H9 (cell line): Measurements from ENCODE around the gene PLA2R1. TPM values are rescaled to one million over a fixed set of nuclear protein-coding genes. Genes with fewer than 3 reads are reported as not detected.

Experiments used
- DNase-seq: peaks from one replicate; pipeline ENCODE4 v3.0.0-alpha.2; 2017
- H2AFZ ChIP-seq: one replicate; pipeline ENCODE4 v1.6.1; 2013; ENCODE audit warnings: mild to moderate bottlenecking, low read length, control low read depth, moderate library complexity
- H2AK5ac ChIP-seq: 2 replicates; pipeline ENCODE4 v1.6.1; 2013; ENCODE audit warnings: low read length, control low read depth, mixed read lengths; ENCODE audit not compliant: insufficient read length
- H2BK120ac ChIP-seq: one replicate; pipeline ENCODE4 v1.6.1; 2013; ENCODE audit warnings: low read depth, mild to moderate bottlenecking, low read length, control low read depth, inconsistent platforms; ENCODE audit not compliant: poor library complexity, severe bottlenecking
- H2BK12ac ChIP-seq: 2 replicates; pipeline ENCODE4 v1.6.1; 2013; ENCODE audit warnings: low read length, control low read depth, mixed read lengths, low read depth; ENCODE audit not compliant: insufficient read length
- H2BK15ac ChIP-seq: 2 replicates; pipeline ENCODE4 v1.6.1; 2013; ENCODE audit warnings: low read depth, low read length, control low read depth
- H2BK20ac ChIP-seq: one replicate; pipeline ENCODE4 v1.6.1; 2013; ENCODE audit warnings: low read depth, mild to moderate bottlenecking, low read length, control low read depth, inconsistent platforms; ENCODE audit not compliant: poor library complexity, severe bottlenecking
- H2BK5ac ChIP-seq: 2 replicates; pipeline ENCODE4 v1.6.1; 2013; ENCODE audit warnings: low read length, control low read depth, mixed read lengths; ENCODE audit not compliant: insufficient read length
- H3K14ac ChIP-seq: 2 replicates; pipeline ENCODE4 v1.6.1; 2013; ENCODE audit warnings: low read length, control low read depth; ENCODE audit not compliant: insufficient read depth
- H3K18ac ChIP-seq: 2 replicates; pipeline ENCODE4 v1.6.1; 2013; ENCODE audit warnings: low read depth, mild to moderate bottlenecking, mixed read lengths, low read length, control low read depth; ENCODE audit not compliant: insufficient read length
- H3K23ac ChIP-seq: 2 replicates; pipeline ENCODE4 v1.6.1; 2013; ENCODE audit warnings: low read length, control low read depth, mixed read lengths, low read depth; ENCODE audit not compliant: insufficient read length
- H3K23me2 ChIP-seq: 2 replicates; pipeline ENCODE4 v1.6.1; 2013; ENCODE audit warnings: low read depth, mild to moderate bottlenecking, mixed read lengths, low read length, control low read depth; ENCODE audit not compliant: insufficient read length, poor library complexity, severe bottlenecking
- H3K27ac ChIP-seq: 2 replicates; pipeline ENCODE4 v1.5.1; 2013; ENCODE audit warnings: low read length, control low read depth, mixed read lengths, low read depth; ENCODE audit not compliant: insufficient read length
- H3K27me3 ChIP-seq: 2 replicates; pipeline ENCODE4 v1.6.1; 2013; ENCODE audit warnings: low read length, control low read depth, inconsistent platforms; ENCODE audit not compliant: insufficient read depth
- H3K4ac ChIP-seq: 2 replicates; pipeline ENCODE4 v1.6.1; 2013; ENCODE audit warnings: low read depth, mild to moderate bottlenecking, control low read depth, inconsistent platforms, low read length, moderate library complexity
- H3K4me1 ChIP-seq: 2 replicates; pipeline ENCODE4 v1.6.1; 2013; ENCODE audit warnings: low read length, control low read depth, inconsistent platforms; ENCODE audit not compliant: insufficient read depth
- H3K4me2 ChIP-seq: 2 replicates; pipeline ENCODE4 v1.6.1; 2013; ENCODE audit warnings: low read length, control low read depth, mixed read lengths; ENCODE audit not compliant: insufficient read length, insufficient read depth
- H3K56ac ChIP-seq: 2 replicates; pipeline ENCODE4 v1.6.1; 2013; ENCODE audit warnings: low read depth, mild to moderate bottlenecking, mixed read lengths, low read length, control low read depth; ENCODE audit not compliant: insufficient read length
- H3K79me1 ChIP-seq: 2 replicates; pipeline ENCODE4 v1.6.1; 2013; ENCODE audit warnings: low read depth, mild to moderate bottlenecking, moderate library complexity, low read length, control low read depth, inconsistent platforms; ENCODE audit not compliant: insufficient read depth, poor library complexity, severe bottlenecking
- H3K79me2 ChIP-seq: 2 replicates; pipeline ENCODE4 v1.6.1; 2013; ENCODE audit warnings: low read length, control low read depth, inconsistent platforms; ENCODE audit not compliant: insufficient read depth
- H3K9ac ChIP-seq: 2 replicates; pipeline ENCODE4 v1.6.1; 2013; ENCODE audit warnings: low read length, control low read depth, mixed read lengths; ENCODE audit not compliant: insufficient read length; ENCODE audit errors: extremely low read depth
- H3K9me3 ChIP-seq: one replicate; pipeline ENCODE4 v1.6.1; 2013; ENCODE audit warnings: low read depth, low read length, inconsistent platforms; ENCODE audit not compliant: control insufficient read depth
- H3T11ph ChIP-seq: one replicate; pipeline ENCODE4 v1.6.1; 2013; ENCODE audit warnings: mild to moderate bottlenecking, low read length, control low read depth, inconsistent platforms
- H4K20me1 ChIP-seq: one replicate; pipeline ENCODE4 v1.6.1; 2013; ENCODE audit not compliant: control insufficient read depth, insufficient read length, insufficient read depth
- H4K5ac ChIP-seq: 2 replicates; pipeline ENCODE4 v1.6.1; 2013; ENCODE audit warnings: low read depth, mild to moderate bottlenecking, mixed read lengths, low read length, control low read depth; ENCODE audit not compliant: insufficient read length
- H4K8ac ChIP-seq: replicated peaks from 2 replicates; pipeline ENCODE4 v1.6.1; 2013; ENCODE audit warnings: low read length, control low read depth, mixed read lengths, low read depth; ENCODE audit not compliant: insufficient read length
- H4K91ac ChIP-seq: 2 replicates; pipeline ENCODE4 v1.6.1; 2013; ENCODE audit warnings: low read depth, mild to moderate bottlenecking, moderate library complexity, mixed read lengths, low read length, control low read depth; ENCODE audit not compliant: insufficient read length
- H3K27ac Mint-ChIP-seq, 3 experiments: 2 replicates in 2 of 3; 3 replicates in 1 of 3; pipeline ENCODE4 v1.8.0; 2020 to 2021; ENCODE audit warnings: mixed read lengths in 3 of 3, mild to moderate bottlenecking in 1 of 3, moderate library complexity in 1 of 3
- H3K27me3 Mint-ChIP-seq: 2 replicates; pipeline ENCODE4 v1.8.0; 2021; ENCODE audit warnings: low read depth, mild to moderate bottlenecking, moderate library complexity, mixed read lengths
- H3K36me3 Mint-ChIP-seq, 3 experiments: 2 replicates in 2 of 3; 3 replicates in 1 of 3; pipeline ENCODE4 v1.8.0; 2020 to 2021; ENCODE audit warnings: low read depth in 3 of 3, mixed read lengths in 3 of 3; ENCODE audit not compliant: insufficient read depth in 1 of 3
- H3K4me1 Mint-ChIP-seq, 2 experiments: 2 replicates each; pipeline ENCODE4 v1.8.0; 2020; ENCODE audit warnings: mixed read lengths in 2 of 2
- H3K4me3 Mint-ChIP-seq, 2 experiments: 2 replicates in 1 of 2; 3 replicates in 1 of 2; pipeline ENCODE4 v1.8.0; 2020 to 2021; ENCODE audit warnings: mild to moderate bottlenecking in 2 of 2, mixed read lengths in 2 of 2, moderate library complexity in 1 of 2
- H3K9me3 Mint-ChIP-seq, 2 experiments: 2 replicates in 1 of 2; 3 replicates in 1 of 2; pipeline ENCODE4 v1.8.0; 2020; ENCODE audit warnings: mild to moderate bottlenecking in 2 of 2, mixed read lengths in 2 of 2, moderate library complexity in 1 of 2
- WGBS: extraction: QIAGEN DNeasy Blood & Tissue Kit; methylation state at CpG from one replicate; pipeline ENCODE4 v1.1.7; 2013; ENCODE audit warnings: missing lambda C conversion rate, low lambda C conversion rate, mixed read lengths; ENCODE audit not compliant: insufficient read length; ENCODE audit errors: extremely low coverage; 5-methylcytosine and 5-hydroxymethylcytosine counted together
- total RNA-seq: library from RNA; stranded (reverse); gene quantifications from 2 replicates; pipeline ENCODE4 v1.2.1, GENCODE V29; 2021
- TF ChIP-seq, protein P1 (sequence below): fragments of 200-600 bp; sonication (generic); conservative IDR thresholded peaks from 3 replicates; pipeline ENCODE4 v1.8.0; 2021; ENCODE audit warnings: antibody characterized with exemption, mild to moderate bottlenecking

Gene PLA2R1
- total RNA-seq, 1 experiment from 2014 or later, result 0.83 TPM

DNA sequence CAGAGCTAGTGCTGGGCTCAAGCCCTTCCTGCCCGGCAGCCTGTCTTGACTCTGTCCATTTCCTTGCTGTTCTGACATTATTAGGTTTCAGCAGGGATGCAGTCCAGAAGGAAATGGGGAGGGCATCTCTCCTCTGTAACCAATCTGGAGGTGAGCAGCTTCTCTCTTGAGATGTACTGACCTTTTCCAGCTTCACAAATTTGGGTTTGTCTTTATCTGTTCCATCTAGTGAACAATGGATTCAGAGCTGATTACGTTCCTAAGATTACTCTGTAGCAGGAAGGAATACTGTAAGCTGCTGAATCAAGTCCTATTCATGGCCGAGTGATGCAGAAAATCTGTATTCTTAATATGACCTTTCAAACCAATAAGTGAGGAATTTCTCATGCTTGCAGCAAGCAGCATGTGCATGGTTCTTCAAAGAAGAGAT is 11.0 kb downstream of the PLA2R1 start:
- Mint-ChIP-seq H3K27ac (no peak overlapping the region), H3K4me1 (peaks cover 29 to 36% of the 10 kb centered on the region in 2 experiments), H3K4me3 (no peak overlapping the region), H3K27me3 (peaks cover 2% of the 10 kb centered on the region; the same call in 1 of the 2 replicates), H3K9me3 (no peaks in the 10 kb centered on the region), H3K36me3 (no peaks in the 10 kb centered on the region)
- no peak overlapping the region for H3K14ac ChIP-seq
- H3K4me1 ChIP-seq, result peaks cover 2% of the 10 kb centered on the region; the same call in 1 of the 2 replicates
- no peak overlapping the region for H3T11ph ChIP-seq
- no CpG with 5 or more reads among the region's 3 CpGs for WGBS
- H4K91ac ChIP-seq, result no peak overlapping the region
- no peaks in the 10 kb centered on the region for H3K23me2 ChIP-seq
- TF ChIP-seq, protein P1, sequence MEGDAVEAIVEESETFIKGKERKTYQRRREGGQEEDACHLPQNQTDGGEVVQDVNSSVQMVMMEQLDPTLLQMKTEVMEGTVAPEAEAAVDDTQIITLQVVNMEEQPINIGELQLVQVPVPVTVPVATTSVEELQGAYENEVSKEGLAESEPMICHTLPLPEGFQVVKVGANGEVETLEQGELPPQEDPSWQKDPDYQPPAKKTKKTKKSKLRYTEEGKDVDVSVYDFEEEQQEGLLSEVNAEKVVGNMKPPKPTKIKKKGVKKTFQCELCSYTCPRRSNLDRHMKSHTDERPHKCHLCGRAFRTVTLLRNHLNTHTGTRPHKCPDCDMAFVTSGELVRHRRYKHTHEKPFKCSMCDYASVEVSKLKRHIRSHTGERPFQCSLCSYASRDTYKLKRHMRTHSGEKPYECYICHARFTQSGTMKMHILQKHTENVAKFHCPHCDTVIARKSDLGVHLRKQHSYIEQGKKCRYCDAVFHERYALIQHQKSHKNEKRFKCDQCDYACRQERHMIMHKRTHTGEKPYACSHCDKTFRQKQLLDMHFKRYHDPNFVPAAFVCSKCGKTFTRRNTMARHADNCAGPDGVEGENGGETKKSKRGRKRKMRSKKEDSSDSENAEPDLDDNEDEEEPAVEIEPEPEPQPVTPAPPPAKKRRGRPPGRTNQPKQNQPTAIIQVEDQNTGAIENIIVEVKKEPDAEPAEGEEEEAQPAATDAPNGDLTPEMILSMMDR, result no peak
- no peak overlapping the region for H3K27ac ChIP-seq
- no peaks in the 10 kb centered on the region for H3K27me3 ChIP-seq
- no peak overlapping the region for H2BK12ac ChIP-seq
- H3K9ac ChIP-seq, result no peak overlapping the region
- H3K4ac ChIP-seq, result no peak overlapping the region
- no peak overlapping the region for H3K4me2 ChIP-seq
- H2AK5ac ChIP-seq, result no peak overlapping the region
- H2BK15ac ChIP-seq, result no peak overlapping the region
- H2BK5ac ChIP-seq, result no peak overlapping the region
- H3K79me2 ChIP-seq, result no peaks in the 10 kb centered on the region
- no peak overlapping the region for H3K18ac ChIP-seq
- H3K56ac ChIP-seq, result no peak overlapping the region
- DNase-seq, result no peak
- no peaks in the 10 kb centered on the region for H4K20me1 ChIP-seq
- H2BK20ac ChIP-seq, result no peak overlapping the region
- no peaks in the 10 kb centered on the region for H3K9me3 ChIP-seq
- no peak overlapping the region for H2AFZ ChIP-seq
- no peak overlapping the region for H2BK120ac ChIP-seq
- H3K79me1 ChIP-seq, result no peaks in the 10 kb centered on the region
- H4K5ac ChIP-seq, result no peak overlapping the region
- no peak overlapping the region for H4K8ac ChIP-seq
- H3K23ac ChIP-seq, result no peak overlapping the region
